Iris pigment epithelial cell (primary cell): ENCODE data around the gene BMAL2.
A peak's percentile ranks its signal among the peaks of the same experiment; 100 is the strongest.

Source experiments
- DNase-seq: peaks from one replicate; pipeline ENCODE4 v3.0.0-alpha.2; 2011; ENCODE audit warnings: low read depth

BMAL2 gene

GRCh38 chr12:27332714-27333402 is at the start of gene BMAL2:
Gene BMAL2, plus strand, starts transcription at chr12:27332836. Its CDS starts 237 bp downstream, at chr12:27333073.
- peak; percentile 48 for DNase-seq

- DNase-seq: no peak
These were observed 48.6 kb upstream of the BMAL2 start for GRCh38 chr12:27284021-27284420.

GRCh38 chr12:27284751-27285150 is 47.9 kb upstream of the BMAL2 start:
- DNase-seq: peak; percentile 77

- peak; percentile 30 for DNase-seq
These were observed 47.2 kb upstream of the BMAL2 start for GRCh38 chr12:27285403-27285802.

- DNase-seq: no peak
These were observed 43.2 kb upstream of the BMAL2 start for GRCh38 chr12:27289414-27289813.

GRCh38 chr12:27290501-27291168 is 42.0 kb upstream of the BMAL2 start:
- no peak for DNase-seq

- DNase-seq: no peak
These were observed 40.8 kb upstream of the BMAL2 start for GRCh38 chr12:27291862-27292261.

GRCh38 chr12:27292718-27293117 is 39.9 kb upstream of the BMAL2 start:
- no peak for DNase-seq

- DNase-seq: peak; percentile 68
These were observed 39.2 kb upstream of the BMAL2 start for GRCh38 chr12:27293463-27293862.

GRCh38 chr12:27296674-27297073 is 36.0 kb upstream of the BMAL2 start:
- no peak for DNase-seq

- no peak for DNase-seq
These were observed 35.1 kb upstream of the BMAL2 start for GRCh38 chr12:27297566-27297965.

GRCh38 chr12:27299102-27299501 is 33.5 kb upstream of the BMAL2 start:
- no peak for DNase-seq

- DNase-seq: no peak
These were observed 32.4 kb upstream of the BMAL2 start for GRCh38 chr12:27300226-27300625.

GRCh38 chr12:27303139-27304111 is 29.2 kb upstream of the BMAL2 start:
- no peak for DNase-seq

GRCh38 chr12:27304856-27305255 is 27.8 kb upstream of the BMAL2 start:
- DNase-seq: no peak

- DNase-seq: peak; percentile 51
These were observed 26.8 kb upstream of the BMAL2 start for GRCh38 chr12:27305673-27306456.

GRCh38 chr12:27309293-27309994 is 23.2 kb upstream of the BMAL2 start:
- DNase-seq: no peak

- no peak for DNase-seq
These were observed 22.7 kb upstream of the BMAL2 start for GRCh38 chr12:27309995-27310315.

GRCh38 chr12:27316947-27317346 is 15.7 kb upstream of the BMAL2 start:
- no peak for DNase-seq

GRCh38 chr12:27319409-27319808 is 13.2 kb upstream of the BMAL2 start:
- peak; percentile 60 for DNase-seq

GRCh38 chr12:27319848-27320247 is 12.8 kb upstream of the BMAL2 start:
- no peak for DNase-seq
